Effector CD4-positive, alpha-beta T cell (primary cell): ENCODE results near the gene TLL2.

Experiments used
- DNase-seq: peaks from one replicate; pipeline ENCODE4 v3.0.0-alpha.2; 2020

Gene TLL2

DNA sequence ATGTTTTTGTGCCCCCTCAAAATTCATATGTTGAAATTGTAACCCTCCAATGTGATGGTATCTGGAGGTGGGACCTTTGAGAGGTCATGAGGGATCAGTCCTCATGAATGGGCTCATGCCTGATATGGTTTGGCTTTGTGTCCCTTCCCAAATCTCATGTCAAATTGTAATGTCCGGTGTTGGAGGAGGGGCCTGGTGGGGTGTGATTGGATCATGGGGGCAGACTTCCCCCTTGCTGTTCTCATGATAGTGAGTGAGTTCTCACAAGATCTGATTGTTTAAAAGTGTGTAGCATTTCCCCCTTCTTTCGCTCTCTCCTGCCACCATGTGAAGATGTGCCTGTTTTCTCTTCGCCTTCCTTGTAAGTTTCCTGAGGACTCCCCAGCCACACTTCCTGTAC is 53.4 kb downstream of the TLL2 start:
- no peak for DNase-seq

DNA sequence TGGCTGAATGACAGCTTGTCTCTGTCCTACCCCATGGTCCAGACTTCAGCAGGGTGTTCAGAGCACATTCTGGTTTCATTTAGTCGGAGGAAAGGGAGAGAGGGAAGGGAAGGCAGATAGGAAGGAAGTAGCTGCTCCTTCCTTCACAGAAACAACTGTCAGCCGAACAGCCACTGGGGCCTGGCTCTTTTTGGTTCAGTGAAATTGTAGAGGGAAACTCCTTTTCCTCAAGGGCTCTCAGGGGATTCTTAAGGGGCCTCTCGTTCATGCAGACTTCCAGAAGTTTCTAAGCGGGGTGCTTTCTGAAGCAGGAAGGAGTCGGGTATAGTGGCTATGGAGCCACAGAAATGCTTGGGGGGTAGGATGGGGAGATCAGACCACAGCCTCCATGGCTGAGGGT is 56.4 kb downstream of the TLL2 start:
- DNase-seq, result no peak

DNA sequence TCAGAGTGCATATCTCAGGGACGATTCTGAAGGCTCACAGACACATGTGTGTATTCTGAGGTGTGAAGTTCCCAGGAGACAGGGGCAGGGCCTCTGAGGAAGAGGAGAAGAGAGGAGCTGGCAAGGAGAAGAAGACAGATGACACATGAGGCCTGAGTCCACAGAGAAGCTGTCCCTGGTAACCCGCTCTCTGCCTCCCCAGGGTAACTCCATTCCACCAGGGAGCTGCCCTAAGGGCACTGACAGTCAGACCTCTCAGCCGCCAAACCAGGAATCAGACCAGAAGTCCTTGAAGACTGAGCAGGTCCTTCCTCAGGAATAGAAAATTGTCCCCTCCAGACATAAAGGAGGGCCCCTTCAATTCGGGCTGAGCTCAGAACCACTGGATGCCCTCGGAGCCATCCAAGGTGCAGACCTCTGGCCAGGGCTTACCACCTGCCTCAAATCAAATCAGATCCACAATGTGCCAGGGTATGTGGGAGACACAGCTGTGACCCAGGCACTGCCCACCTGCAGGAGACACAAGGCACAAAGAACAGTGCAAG is 57.4 kb downstream of the TLL2 start:
- DNase-seq, result no peak

DNA sequence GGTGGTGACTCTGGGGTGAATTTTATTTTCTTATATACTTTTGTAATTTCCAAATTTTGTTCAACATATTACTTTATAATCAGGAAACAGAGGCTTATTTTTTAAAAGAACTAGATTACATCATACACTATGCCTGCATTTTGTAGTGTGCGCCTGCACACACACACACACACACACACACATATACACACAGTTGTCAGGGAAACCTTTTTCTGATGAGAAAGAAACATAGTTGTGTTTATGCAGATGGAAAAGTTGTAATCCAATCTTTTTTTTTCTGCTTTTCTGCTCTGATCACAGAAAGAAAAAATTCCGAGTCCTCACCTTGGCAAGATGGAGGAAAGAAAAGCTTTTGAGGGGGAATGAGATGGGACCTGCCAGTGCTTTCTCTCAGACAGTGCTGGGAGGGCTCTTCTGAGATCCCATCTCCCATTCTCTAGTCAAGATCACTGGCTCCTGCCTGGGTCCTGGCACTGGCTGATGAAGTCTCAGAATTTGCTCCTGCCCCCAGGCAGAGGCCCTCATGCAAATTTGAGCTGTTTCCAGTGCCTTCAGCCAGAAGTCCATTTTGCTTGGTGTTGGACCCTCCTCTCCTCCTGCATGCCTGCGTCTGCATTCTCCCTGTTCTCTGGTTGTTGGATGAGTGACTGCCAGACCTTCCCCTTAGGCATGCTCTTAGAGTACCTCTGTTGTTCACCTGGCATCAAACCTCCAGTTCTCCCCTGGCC is 59.7 kb downstream of the TLL2 start:
- no peak for DNase-seq

DNA sequence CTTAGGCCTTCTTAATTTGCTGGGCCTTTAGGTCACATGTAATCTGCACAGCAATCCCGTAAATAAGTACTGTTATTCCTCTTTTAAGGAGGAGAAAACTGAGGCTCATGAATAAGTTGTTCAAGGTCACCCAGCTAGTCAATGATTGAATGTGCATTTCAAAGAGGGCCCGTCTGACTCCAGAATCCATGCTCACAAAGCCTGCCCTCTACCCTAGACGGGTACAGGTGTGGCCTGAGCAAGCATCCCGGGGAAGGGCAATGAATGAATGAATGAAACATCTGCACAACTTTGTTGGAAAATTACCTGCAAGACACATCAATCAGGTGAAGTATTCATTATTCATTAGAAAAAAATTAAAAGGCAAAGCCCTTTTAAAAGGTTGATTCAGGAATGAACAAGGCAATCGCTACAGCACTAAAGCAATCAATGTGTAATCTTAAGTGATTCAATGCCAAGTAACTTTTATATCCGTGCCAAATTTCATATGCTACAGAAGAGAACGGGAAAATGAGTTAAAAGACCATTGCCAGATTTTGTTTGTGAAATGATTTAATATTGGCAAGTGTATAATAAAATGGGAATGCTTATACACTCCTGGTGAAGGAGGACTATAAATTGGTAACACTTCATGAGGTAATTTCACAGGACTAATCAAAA is 61.1 kb downstream of the TLL2 start:
- DNase-seq, result no peak

DNA sequence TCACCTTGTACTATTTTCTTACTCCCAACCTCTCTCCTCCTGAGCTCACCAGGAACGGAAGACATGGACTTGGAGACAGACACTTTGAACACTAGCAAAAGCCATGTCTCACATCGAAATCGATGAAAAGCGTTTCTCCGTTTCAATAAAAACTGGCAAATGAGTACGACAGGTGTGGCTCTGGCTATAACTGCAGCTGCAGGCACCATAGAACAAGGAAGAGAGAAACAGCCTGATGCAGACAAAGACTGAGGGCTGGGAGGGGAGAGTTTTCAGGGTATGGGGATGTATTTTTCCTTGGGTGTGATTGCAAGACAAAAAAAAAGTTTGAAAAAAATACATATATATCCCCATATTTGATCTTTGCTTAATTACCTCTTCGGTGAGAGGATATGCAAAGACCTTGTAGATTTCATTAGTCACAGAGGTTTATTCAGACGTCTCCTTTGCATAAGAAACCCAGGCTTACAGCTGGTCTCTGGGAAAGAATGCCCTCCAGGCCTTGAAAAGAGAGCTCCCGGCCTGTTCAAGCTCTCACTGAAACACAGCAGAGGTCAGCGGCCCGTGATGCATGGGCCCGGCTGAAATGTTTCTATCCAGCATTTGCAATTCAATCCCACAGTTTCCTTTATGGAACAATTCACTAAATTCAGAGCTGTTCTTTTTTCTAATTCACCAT is 63.1 kb downstream of the TLL2 start:
- DNase-seq, result no peak

DNA sequence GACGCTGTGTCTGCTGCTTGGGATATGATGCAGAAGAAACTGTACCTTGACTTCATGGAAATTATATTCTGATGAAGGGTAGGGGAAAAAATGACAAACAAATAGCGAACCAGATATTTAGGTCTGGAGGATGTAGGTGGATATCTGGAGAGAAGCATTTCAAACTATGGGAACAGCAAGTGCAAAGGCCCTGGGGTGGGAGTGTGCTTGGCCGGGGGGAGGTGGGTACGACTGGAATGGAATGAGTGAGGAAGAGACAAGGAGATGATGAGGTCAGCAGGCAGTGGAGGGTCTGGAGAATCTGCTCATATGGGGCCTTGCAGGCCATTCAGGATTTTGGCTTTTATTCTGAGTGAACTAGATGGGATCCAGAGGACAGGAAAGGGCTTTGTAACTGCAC is 65.2 kb downstream of the TLL2 start:
- no peak for DNase-seq

DNA sequence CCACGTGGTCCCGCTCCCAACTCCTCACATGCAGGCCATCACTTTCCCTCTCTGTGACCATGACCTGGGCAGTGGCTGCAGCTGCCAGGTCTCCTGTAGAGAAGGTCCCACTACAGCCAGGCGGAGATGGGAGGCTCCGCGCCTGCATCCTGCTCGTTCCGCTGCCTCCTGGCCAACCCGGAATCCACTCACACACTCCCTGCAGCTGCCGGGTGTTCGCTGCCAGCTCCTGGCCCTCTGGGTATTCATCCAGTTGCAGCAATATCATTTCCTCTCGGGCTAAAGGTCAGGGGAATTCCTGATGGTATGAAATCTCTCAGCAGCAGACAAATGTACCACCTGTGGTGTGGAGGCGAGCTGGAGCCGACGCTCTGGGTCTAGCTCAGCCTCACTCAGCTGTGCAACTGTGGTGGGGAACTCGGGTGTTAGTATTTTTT is 65.7 kb downstream of the TLL2 start:
- no peak for DNase-seq

DNA sequence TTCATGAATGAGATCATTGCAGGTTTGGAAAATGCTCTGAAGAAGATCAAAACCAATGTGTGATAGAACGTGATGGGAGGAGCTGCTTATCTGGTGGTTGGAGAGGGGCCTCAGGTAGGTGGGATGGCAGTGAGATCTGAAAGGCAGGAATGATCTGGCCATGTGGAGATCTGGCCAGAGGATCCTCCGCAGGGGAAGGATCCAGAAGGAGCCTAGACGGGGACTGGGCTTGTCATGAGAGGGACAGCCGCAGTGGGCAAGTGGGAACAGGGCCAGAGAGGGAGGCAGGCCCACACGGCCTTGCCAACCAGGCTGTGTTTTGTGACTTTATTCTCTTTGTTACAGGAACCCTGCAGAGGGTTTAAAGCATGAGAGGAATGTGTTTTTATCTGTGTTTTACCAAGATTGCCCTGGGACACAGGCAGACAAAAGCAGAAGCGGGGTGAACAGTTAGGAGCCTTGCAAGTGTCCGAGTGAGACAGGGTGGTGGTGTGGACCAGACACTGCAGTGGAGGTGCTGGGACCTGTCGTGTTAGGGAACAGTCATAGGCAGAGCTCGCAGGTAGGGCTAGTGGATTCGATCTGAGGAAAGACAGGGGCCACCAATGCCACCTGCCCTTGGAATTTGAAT is 66.6 kb downstream of the TLL2 start:
- no peak for DNase-seq

DNA sequence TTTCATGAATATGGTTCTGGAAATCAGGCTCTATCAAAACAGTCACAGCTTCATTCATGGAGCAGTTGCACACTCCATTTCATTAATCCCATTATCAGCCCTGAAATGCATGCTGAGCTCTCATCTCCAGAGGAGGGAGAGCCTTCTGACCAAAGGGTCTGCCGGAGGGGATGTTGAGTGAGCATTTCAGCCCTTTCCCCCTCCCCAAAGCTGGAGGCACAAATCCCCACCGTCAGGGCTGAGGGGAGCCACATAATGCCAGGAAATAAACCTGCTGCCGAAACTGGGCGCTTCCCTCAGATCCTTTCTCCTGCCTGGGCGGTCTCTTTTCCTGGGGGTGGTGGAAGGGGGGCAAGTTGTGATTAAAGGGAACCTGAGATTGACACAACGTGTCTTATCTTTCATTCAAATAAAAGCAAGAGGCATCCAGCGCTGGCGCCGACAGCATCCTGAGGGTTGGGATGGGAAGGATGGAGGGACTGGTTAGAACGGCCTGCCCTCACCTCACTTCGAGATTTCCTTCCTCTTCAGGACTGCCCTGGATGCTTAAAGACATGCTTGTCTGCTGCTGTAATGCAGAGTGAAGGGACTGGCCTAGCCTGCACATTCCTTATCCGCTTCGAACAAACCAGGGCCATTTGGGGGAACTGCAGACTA is 71.6 kb downstream of the TLL2 start:
- DNase-seq, result no peak

DNA sequence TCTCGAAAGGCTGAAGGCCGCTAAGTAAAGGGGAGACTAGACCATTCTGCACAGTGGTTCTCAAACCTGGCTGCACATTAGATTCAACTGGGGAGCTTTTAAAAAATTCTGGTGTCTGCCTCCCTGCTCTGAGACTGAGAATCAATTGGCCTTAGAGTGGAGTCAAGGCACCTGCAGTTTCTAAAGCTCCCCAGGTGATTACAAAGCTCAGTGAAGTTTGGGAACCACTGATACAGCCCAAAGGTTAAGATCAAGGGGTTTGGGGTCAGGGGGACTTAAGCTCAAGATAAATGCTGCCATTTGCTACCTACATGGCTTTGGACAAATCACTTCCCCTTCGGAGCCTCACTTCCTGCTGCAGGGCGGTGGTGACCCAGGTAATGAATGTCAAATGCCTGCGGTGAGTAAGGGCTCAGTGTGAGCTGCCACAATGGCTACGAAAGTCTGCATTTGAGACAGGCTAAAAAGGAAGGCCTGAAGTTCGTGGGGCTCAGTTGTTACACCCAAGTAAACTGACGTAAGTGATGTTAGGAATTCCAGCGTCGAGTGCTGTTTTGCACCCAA is 72.3 kb downstream of the TLL2 start:
- no peak for DNase-seq

DNA sequence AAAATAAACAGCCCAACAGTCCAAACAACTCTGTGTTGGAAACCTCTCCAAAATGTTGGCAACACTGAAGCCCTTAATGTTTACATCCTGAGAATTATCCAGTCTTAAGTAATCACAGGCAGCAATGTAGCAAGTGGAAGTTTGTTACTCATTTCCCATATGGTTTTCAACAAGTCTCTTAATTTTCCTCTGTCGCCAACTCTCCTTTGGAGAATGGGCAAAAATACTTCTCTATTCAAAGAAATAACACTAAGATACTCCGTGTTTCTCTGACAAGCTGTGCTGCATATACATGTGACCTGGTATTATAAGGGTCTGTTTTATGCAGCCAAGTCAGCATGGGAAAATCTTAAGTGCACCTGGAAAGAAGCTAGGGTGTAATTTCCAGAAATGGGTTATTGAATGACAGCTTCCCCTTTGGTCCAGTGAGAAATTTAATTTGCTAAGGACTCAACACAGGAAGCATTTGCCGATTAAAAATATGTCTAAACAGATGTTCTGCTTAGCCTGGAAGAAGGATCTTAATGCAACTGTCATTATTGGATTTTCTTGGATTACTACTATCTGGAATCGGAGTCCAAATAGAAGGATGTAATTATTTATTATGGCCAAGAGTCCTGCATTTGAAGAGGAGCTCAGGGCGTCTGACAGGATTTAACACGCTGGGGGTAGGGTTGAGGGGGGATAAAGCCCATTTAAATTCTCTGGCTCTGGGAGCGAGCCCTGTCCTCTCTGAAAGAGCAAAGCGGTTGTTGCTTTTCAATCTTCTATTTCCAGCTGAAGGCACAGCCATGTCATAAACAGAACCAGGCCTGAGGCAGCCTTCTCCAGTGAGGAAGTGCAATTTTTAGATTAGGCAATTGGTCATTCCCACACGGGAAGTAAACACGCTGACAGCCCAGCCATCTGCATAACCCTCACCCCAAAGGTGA is 73.1 kb downstream of the TLL2 start:
- no peak for DNase-seq

DNA sequence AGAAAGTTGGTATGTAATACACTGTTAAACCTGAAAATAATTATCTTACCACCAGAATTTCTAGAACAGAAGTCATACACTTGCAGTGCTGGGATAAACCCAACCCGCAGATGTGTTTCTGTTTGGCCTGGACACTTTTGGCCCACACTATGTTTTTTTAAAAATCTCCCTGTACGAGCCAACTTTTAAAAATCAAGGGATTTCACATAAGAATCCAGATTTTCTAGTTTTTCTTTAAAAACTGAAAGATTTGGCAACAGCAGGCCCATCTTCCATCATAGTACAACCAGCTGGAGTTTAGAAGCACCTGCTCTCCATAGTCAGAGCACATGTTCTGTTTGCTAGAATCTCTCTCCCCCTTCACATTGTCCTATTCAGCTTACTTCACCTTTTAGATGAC is 74.0 kb downstream of the TLL2 start:
- no peak for DNase-seq

DNA sequence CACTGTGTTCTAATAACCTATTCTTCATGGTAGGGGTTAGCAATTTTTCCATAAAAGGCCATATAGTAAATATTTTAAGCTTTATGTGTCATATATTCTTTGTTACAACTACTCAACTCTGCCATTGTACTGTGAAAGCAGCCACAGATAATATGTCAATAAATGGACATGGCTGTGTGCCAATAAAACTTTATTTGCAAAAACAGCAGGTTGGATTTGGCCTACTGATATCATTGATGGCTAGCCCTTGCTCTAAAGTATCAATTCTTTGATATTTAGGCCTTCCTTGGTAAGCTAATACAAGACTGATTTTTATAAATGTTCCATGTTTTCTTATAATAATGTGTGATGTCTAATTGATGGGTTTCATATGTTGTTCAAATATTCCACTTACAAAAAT is 77.7 kb downstream of the TLL2 start:
- no peak for DNase-seq

DNA sequence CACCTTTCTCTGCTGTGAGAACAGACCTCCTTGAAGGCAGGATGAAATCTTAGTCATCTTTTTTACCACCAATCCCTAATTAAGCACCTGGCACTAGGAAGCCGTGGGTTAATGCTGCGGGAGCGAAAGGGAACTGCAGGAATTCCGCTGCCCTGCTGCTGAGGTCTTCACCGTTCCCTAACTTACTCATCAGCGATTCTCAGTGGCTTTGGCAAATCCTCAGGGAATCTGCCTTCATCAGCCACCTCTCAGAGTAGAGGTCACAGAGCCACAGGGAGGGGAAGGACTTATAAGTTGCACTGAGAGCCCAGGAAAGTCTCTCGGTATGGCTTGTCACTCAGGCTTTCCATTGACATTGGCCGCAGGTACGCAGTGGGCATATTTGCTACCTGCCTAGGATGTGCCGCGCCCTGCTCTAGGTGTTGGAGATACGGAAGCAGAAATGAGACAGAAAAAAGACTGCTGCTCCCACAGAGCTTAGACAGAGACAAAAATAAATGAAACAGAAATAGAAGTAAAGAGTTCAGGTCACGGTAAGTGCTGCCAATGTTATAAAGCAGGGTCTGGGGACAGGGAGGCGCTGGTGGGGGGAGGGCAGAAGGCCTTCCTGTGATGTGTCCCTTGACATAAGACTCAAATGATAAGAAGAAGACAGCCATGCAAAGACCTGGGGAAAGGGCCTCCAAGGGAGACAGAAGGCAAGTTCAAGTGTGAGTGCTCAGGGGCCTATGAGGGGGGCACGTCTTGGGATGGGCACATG is 82.3 kb downstream of the TLL2 start:
- no peak for DNase-seq

DNA sequence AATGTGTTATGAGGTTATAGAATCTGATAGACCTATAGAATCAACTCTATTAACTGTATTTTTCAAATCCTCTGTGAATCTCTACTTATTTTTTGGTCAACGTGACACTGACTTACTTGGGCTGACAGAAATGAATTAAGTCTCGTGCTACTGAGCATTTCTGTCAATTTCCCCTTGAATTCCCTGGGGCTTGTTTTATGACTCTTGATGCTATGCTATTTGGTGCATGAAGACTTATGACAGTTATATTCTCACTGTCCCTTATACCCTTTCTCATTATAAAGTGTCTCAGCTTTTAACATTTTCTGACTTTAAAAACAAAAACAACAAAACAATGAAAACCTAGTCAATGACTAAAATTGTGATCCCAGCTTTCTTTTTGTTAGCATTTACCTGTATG is 86.4 kb downstream of the TLL2 start:
- DNase-seq, result no peak

DNA sequence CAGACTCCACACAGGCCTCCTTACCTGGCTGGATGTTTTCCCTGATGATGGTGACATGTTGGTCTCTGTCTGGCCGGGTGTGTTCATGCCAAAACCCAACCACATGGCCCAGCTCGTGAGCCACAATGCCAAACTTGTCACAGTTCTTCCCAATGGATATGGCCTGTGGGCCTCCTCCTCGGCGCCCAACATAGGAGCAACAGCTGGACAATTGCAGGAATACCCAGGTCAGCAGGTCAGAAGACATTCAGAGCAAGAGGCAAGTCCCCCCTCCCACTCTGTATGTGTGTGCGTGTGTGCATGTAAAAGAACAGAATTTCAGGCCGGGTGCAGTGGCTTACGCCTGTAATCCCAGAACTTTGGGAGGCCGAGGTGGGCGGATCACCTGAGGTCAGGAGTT is 91.2 kb downstream of the TLL2 start:
- no peak for DNase-seq

DNA sequence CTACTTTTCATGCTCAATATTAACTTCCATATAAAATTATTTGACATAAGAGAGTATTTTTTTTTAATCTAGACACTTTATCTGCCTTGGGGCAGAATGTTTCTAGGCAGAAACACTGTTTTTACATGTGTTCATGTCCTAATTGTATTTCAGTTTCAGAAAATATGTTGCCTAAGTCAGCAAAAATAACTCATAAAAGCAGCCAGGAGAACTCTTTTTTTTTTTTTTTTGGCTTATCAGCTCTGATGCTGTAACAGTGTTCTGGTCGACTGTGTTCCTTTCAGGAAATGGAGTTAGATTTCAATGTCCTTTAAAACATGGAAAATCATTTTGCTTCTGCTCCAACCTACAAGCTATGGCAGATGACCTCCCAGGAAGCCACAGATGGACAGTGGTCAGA is 91.7 kb downstream of the TLL2 start:
- no peak for DNase-seq

DNA sequence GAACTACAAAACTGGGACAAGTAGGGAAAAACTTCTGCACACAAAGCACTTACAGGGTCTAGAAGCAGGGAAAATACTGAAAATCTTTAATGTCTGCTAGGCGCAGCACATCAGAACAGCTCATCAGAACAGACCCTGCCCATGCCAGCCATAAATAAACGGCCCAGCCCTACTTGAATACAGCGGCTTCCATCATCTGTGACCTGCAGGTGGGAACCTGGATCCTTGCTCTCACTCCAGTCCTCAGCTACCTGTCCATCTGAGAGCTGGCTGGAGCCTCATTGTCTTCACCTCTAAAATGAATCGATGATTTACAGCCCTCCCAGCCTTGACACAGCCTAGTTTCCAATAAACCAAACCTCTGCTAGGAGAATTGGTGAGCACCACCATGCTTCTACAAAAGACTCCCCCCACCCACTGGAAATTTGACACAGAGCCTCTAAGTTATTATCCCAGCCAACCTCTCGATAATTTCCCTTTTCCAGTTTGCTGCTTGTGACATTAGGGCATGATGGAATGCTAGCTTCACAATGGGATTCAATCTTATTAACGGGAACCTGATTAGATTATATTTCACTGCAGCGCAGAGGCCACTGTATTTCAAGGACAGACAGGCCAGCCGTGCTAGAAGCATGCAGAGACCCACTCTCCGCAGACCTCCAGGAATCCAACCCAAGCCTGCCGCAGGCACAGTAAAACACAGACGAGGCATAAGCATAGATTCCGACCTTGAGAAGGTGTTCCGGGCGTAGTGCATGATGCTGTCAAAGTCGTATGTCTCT is 93.3 kb downstream of the TLL2 start:
- no peak for DNase-seq

DNA sequence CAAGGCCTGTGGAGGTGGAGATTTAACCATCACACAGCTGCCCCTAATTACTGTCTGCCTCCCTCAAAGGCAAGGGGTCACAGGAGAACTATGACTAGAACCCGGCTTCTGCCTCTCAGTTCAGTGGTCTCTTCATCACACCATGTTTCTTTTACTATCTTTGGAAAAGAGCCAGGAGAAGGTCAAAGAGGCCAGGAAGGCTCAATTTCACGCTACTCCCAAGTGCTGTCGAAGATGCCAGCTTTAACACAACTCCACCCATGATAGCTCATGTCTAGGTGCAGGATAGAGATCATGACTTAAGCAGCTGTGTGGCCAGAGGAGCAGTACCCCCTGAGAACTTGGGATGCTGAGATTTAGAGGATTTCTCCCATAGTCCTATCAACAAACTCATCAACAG is 94.4 kb downstream of the TLL2 start:
- DNase-seq, result no peak
